Endothelial cell of umbilical vein (primary cell): ENCODE data around the gene KIF25.

Source experiments
- CTCF ChIP-seq, 2 donors: IDR thresholded peaks; 1 replicate in 1 of 2; 2 replicates in 1 of 2; pipeline ENCODE4 v1.5.1; 2011; ENCODE audit warnings: low read length in 2 of 2, mild to moderate bottlenecking in 2 of 2, moderate library complexity in 2 of 2, control low read depth in 1 of 2, inconsistent platforms in 1 of 2, low read depth in 1 of 2; ENCODE audit not compliant: insufficient read depth in 1 of 2; ENCODE audit errors: extremely low read depth in 1 of 2
- EZH2 ChIP-seq: IDR thresholded peaks from 2 replicates; pipeline ENCODE4 v1.6.1; 2012; ENCODE audit warnings: borderline replicate concordance, low read depth, mild to moderate bottlenecking, moderate library complexity, low read length, inconsistent platforms; ENCODE audit not compliant: severe bottlenecking
- MAX ChIP-seq: IDR thresholded peaks from 2 replicates; pipeline ENCODE4 v1.6.1; 2011; ENCODE audit not compliant: insufficient read depth, insufficient read length
- POLR2A ChIP-seq: IDR thresholded peaks from 2 replicates; pipeline ENCODE4 v1.6.1; 2012; ENCODE audit warnings: low read depth, mild to moderate bottlenecking, control low read depth, low read length
- POLR2AphosphoS5 ChIP-seq: IDR thresholded peaks from 2 replicates; pipeline ENCODE4 v1.6.1; 2012; ENCODE audit warnings: low read depth, mild to moderate bottlenecking, control low read depth, low read length, moderate library complexity; ENCODE audit not compliant: insufficient read depth

- TF ChIP-seq POLR2AphosphoS5 (no peak), MAX (no peak), CTCF (IDR thresholded peaks at IDR 0.05; ENCODE audit: extremely low read depth in 1 of 2, insufficient read depth in 1 of 2, low read depth in 1 of 2, low read length in 2 of 2) (no peak), POLR2A (no peak), EZH2 (no peak)
Observed at GRCh38 chr6:168084465-168085160, 87.1 kb downstream of the KIF25 start.
